Skeletal muscle tissue (tissue), 4 donors: Measurements from ENCODE around the gene DDX46. TPM values are rescaled to one million over a fixed set of nuclear protein-coding genes. Genes with fewer than 3 reads are reported as not detected.
A peak's percentile ranks its signal among the peaks of the same experiment; 100 is the strongest.
"Not testable (repeated sequence)": the region's sequence is repeated elsewhere in the genome, so short reads cannot be mapped to it uniquely, and the experiment has no call there.

ENCODE experiments used
- H3K27ac ChIP-seq: one replicate; pipeline ENCODE4 v1.7.0; 2013; ENCODE audit warnings: mild to moderate bottlenecking, low read depth, low read length, inconsistent platforms
- H3K27me3 ChIP-seq, 3 donors: one replicate each; pipeline ENCODE4 v1.7.0; 2013; ENCODE audit warnings: low read length in 3 of 3; ENCODE audit not compliant: control insufficient read depth in 3 of 3, insufficient read depth in 3 of 3
- H3K36me3 ChIP-seq, 3 donors: one replicate each; pipeline ENCODE4 v1.7.0; 2013; ENCODE audit warnings: low read length in 3 of 3; ENCODE audit not compliant: control insufficient read depth in 3 of 3, insufficient read depth in 3 of 3
- H3K4me1 ChIP-seq, 3 donors: one replicate each; pipeline ENCODE4 v1.7.0; 2013; ENCODE audit warnings: low read length in 3 of 3, mild to moderate bottlenecking in 3 of 3; ENCODE audit not compliant: control insufficient read depth in 3 of 3, insufficient read depth in 3 of 3
- H3K4me3 ChIP-seq, 3 donors: one replicate each; pipeline ENCODE4 v1.7.0; 2013; ENCODE audit warnings: low read length in 3 of 3
- H3K9ac ChIP-seq, 3 donors: one replicate each; pipeline ENCODE4 v1.7.0; 2013; ENCODE audit warnings: low read length in 3 of 3, mild to moderate bottlenecking in 3 of 3, moderate library complexity in 2 of 3, low read depth in 1 of 3
- H3K9me3 ChIP-seq, 3 donors: one replicate each; pipeline ENCODE4 v1.7.0; 2013; ENCODE audit warnings: low read length in 3 of 3; ENCODE audit not compliant: control insufficient read depth in 3 of 3
- total RNA-seq: library from RNA; depleted of rRNA; stranded (reverse); fragments of >200 nt; gene quantifications from one replicate; pipeline ENCODE4 v1.2.3, GENCODE V29; 2014
- donor health status: Osteomylitis.

The DDX46 gene
- total RNA-seq, 1 donor from 2014 or later = 25.6 TPM

GRCh38 chr5:134856465-134856864 is 97.9 kb downstream of the DDX46 start:
- not testable (repeated sequence) for H3K27ac ChIP-seq, H3K9ac ChIP-seq, H3K27me3 ChIP-seq, H3K4me3 ChIP-seq, H3K9me3 ChIP-seq, H3K4me1 ChIP-seq
- H3K36me3 ChIP-seq = peaks cover 13 to 39% (median 31%) of the 10 kb centered on the region in 3 donors

DNA sequence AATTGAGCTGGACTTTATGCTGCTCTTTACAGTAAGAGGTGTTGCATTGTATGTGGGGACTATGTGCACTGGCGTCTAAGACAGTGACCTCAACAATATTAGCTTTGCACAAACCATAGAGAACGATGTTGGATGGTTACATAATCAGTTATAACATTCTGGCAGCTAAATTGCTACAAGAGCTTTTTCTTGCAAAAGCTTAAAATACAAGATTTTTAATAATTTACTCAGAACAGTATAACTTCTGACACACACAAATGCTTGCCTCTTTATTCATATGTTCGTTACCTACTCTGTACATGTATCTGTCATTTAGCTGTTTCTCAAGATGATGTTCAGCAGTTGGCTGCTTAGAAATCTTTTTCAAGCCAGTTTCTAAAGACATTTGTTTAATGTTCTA is 98.8 kb downstream of the DDX46 start:
- Histone ChIP-seq H3K4me1 (peaks cover 0 to 3% (median 0%) of the 10 kb centered on the region in 3 donors), H3K4me3 (no peak overlapping the region), H3K36me3 (peaks cover 9 to 38% (median 29%) of the 10 kb centered on the region in 3 donors), H3K27me3 (no peaks in the 10 kb centered on the region), H3K9ac (no peak overlapping the region), H3K9me3 (no peaks in the 10 kb centered on the region), H3K27ac (no peak overlapping the region)

DNA sequence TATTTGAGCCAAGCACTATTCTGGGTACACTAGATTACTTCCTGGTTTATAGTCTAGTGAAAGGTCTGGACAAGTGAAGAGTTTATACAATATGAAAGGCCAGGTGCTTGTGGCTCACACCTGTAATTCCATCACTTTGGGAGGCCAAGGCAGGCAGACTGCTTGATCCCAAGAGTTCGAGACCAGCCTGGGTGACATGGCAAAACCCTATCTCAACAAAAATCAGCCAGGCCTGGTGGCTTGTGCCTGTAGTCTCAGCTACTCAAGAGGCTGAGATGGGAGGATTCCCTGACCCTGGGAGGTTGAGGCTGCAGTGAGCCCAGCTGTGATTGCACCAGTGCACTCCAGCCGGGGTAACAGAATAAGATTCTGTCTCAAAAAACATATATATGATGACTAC is 106.1 kb downstream of the DDX46 start:
- Histone ChIP-seq H3K27me3 (no peaks in the 10 kb centered on the region), H3K4me3 (no peak overlapping the region), H3K4me1 (no peaks in the 10 kb centered on the region), H3K9ac (no peak overlapping the region), H3K9me3 (no peaks in the 10 kb centered on the region), H3K27ac (no peak overlapping the region), H3K36me3 (peaks cover 0 to 14% (median 2%) of the 10 kb centered on the region in 3 donors)

GRCh38 chr5:134873494-134873893 is 114.9 kb downstream of the DDX46 start:
- peak overlapping the region; percentile 93 to 98 (median 96) for H3K4me3 ChIP-seq
- no peaks in the 10 kb centered on the region for H3K9me3 ChIP-seq
- peaks cover 13 to 31% (median 24%) of the 10 kb centered on the region in 3 donors for H3K4me1 ChIP-seq
- H3K36me3 ChIP-seq = peaks cover 0 to 5% (median 5%) of the 10 kb centered on the region in 3 donors
- H3K9ac ChIP-seq = peak overlapping the region; percentile 88 to 97 (median 96)
- H3K27me3 ChIP-seq = no peaks in the 10 kb centered on the region
- H3K27ac ChIP-seq = peak overlapping the region; percentile 87

GRCh38 chr5:134873987-134874830 is 115.6 kb downstream of the DDX46 start, which contains the start of gene TXNDC15:
TXNDC15 (plus strand) TSS chr5:134874371; CDS start chr5:134874428, 57 bp downstream.
- Histone ChIP-seq H3K36me3 (peaks cover 0 to 5% (median 5%) of the 10 kb centered on the region in 3 donors), H3K4me3 (peak within 1 kb of the TSS; percentile 93 to 98 (median 96)), H3K9ac (peak within 1 kb of the TSS; percentile 88 to 97 (median 96)), H3K4me1 (peaks cover 13 to 31% (median 25%) of the 10 kb centered on the region in 3 donors), H3K9me3 (no peaks in the 10 kb centered on the region), H3K27ac (peak within 1 kb of the TSS; percentile 87), H3K27me3 (no peaks in the 10 kb centered on the region)

- H3K36me3 ChIP-seq = peaks cover 0 to 5% (median 5%) of the 10 kb centered on the region in 3 donors
Measured at GRCh38 chr5:134874831-134875655, 116.5 kb downstream of the DDX46 start.

GRCh38 chr5:134877159-134877558 is 118.6 kb downstream of the DDX46 start:
- no peaks in the 10 kb centered on the region for H3K27me3 ChIP-seq
- H3K4me3 ChIP-seq = no peak overlapping the region
- no peaks in the 10 kb centered on the region for H3K9me3 ChIP-seq
- peaks cover 0 to 5% (median 5%) of the 10 kb centered on the region in 3 donors for H3K36me3 ChIP-seq
- no peak overlapping the region for H3K9ac ChIP-seq
- H3K4me1 ChIP-seq = peaks cover 13 to 31% (median 25%) of the 10 kb centered on the region in 3 donors
- no peak overlapping the region for H3K27ac ChIP-seq

More at GRCh38 chr5:134874831-134875655, 116.5 kb downstream of the DDX46 start:
- no peaks in the 10 kb centered on the region for H3K27me3 ChIP-seq
- H3K27ac ChIP-seq = peak overlapping the region; percentile 87
- peak overlapping the region; percentile 93 to 98 (median 96) for H3K4me3 ChIP-seq
- H3K9me3 ChIP-seq = no peaks in the 10 kb centered on the region
- peaks cover 13 to 31% (median 25%) of the 10 kb centered on the region in 3 donors for H3K4me1 ChIP-seq
- peak overlapping the region; percentile 88 to 97 (median 96) for H3K9ac ChIP-seq

- Histone ChIP-seq H3K4me3 (no peak overlapping the region), H3K36me3 (peaks cover 0 to 5% (median 5%) of the 10 kb centered on the region in 3 donors), H3K9me3 (no peaks in the 10 kb centered on the region), H3K27ac (no peak overlapping the region), H3K27me3 (no peaks in the 10 kb centered on the region), H3K4me1 (peaks cover 13 to 30% (median 25%) of the 10 kb centered on the region in 3 donors), H3K9ac (no peak overlapping the region)
Measured at GRCh38 chr5:134878403-134878802, 119.8 kb downstream of the DDX46 start.

DNA sequence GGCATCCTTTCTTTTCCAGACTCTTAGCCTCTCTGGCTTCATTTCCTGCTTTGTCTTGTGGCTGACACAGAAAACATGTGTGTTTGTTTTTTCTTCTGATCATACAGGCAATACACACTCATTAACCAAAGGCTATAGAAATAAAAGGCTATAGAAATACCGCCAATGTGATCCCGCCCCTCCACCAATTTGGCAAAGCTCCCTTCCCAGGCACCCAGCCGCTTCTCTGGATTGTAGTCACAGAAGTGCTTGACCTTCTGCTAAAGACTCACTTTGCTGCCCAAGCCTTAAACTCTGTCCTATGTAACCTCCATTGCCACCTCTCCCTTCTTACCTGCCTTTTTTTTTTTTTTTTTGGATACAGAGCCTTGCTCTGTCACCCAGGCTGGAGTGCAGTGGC is 120.9 kb downstream of the DDX46 start:
- peaks cover 0 to 5% (median 5%) of the 10 kb centered on the region in 3 donors for H3K36me3 ChIP-seq
- no peaks in the 10 kb centered on the region for H3K9me3 ChIP-seq
- no peak overlapping the region for H3K4me3 ChIP-seq
- H3K4me1 ChIP-seq = peaks cover 8 to 24% (median 18%) of the 10 kb centered on the region in 3 donors
- no peak overlapping the region for H3K27ac ChIP-seq
- H3K9ac ChIP-seq = no peak overlapping the region
- H3K27me3 ChIP-seq = no peaks in the 10 kb centered on the region
